Right lobe of liver (tissue), 6 donors: ENCODE results near the gene PSEN1. TPM values are rescaled to one million over a fixed set of nuclear protein-coding genes. Genes with fewer than 3 reads are reported as not detected.

ENCODE experiments used
- ATAC-seq, 4 donors: fragments of 200-7000 bp; cut with Tn5 transposase; one replicate each; pipeline ENCODE4 v1.9.1; 2020; ENCODE audit warnings: mild to moderate bottlenecking in 4 of 4, moderate library complexity in 4 of 4
- DNase-seq, 3 donors: peaks; one replicate each; pipeline ENCODE4 v3.0.0-alpha.2; 2020
- H3K27ac ChIP-seq, 3 donors: fragments of 200-600 bp; one replicate each; pipeline ENCODE4 v1.8.0; 2022
- H3K27me3 ChIP-seq, 2 donors: fragments of 200-600 bp; one replicate each; pipeline ENCODE4 v1.8.0; 2022
- H3K36me3 ChIP-seq, 4 donors: fragments of 200-600 bp; sonication (generic) in 1 of 4; one replicate each; pipeline versions ENCODE4 v1.5.1 to v1.8.0; 2017 to 2022; ENCODE audit warnings: control low read depth in 1 of 4
- H3K4me1 ChIP-seq, 4 donors: fragments of 200-600 bp; sonication (generic) in 1 of 4; one replicate each; pipeline versions ENCODE4 v1.5.1 to v1.8.0; 2017 to 2022; ENCODE audit warnings: control low read depth in 1 of 4
- H3K4me3 ChIP-seq, 3 donors: fragments of 200-600 bp; one replicate each; pipeline ENCODE4 v1.8.0; 2022
- H3K9me3 ChIP-seq, 4 donors: fragments of 200-600 bp; sonication (generic) in 1 of 4; one replicate each; pipeline versions ENCODE4 v1.5.1 to v1.8.0; 2017 to 2022; ENCODE audit warnings: control low read depth in 1 of 4
- CTCF ChIP-seq, 4 donors: fragments of 200-600 bp in 3 of 4; fragments of 450-650 bp in 1 of 4; IDR thresholded peaks; one replicate each; pipeline versions ENCODE4 v1.5.1 to v1.8.0; 2016 to 2022; ENCODE audit warnings: antibody characterized with exemption in 4 of 4, mild to moderate bottlenecking in 2 of 4
- POLR2A ChIP-seq: fragments of 450-650 bp; IDR thresholded peaks from one replicate; pipeline ENCODE4 v1.6.1; 2017; ENCODE audit warnings: antibody characterized with exemption, mild to moderate bottlenecking
- WGBS: methylation state at CpG from one replicate; pipeline ENCODE4 v1.1.6; 2018; ENCODE audit warnings: low coverage, low lambda C conversion rate; ENCODE audit not compliant: insufficient coverage; ENCODE audit errors: missing lambda C conversion rate; 5-methylcytosine and 5-hydroxymethylcytosine counted together
- intact Hi-C, 2 donors: fragments of 100-400 bp; cut with DNase I; formaldehyde crosslinking; loops; one replicate each; pipeline versions ENCODE4 v1.11.2 to v1.14.1; 2022
- total RNA-seq, 6 experiments: library from RNA; depleted of rRNA in 2 of 6; stranded (reverse); fragments of >200 nt in 2 of 6; fragmentation: NEBNext Ultra II Directional in 3 of 6; extraction: Animal tissue kit (Norgen Biotek cat#: 25700) in 3 of 6; gene quantifications; one replicate each; pipeline versions ENCODE4 v1.1.0 to v1.2.4, GENCODE V29; 2016 to 2023
- donor health status: DM: no; HTN: yes; CAD: no.
- donor health status: DM: no; HTN: no; CAD: no.
- donor health status: DM: no; HTN: no; CAD: no.
- donor health status: DM: no; HTN: yes; CAD: no.
- donor health status: DM: no; HTN: yes; CAD: no.

Gene PSEN1
- total RNA-seq, 6 experiments from 2014 or later, result 22.5 to 28.2 (median 25.0) TPM

- 92% methylated on average over 27 of the region's 27 CpGs for WGBS
- Histone ChIP-seq H3K4me3 (no peak overlapping the region), H3K27ac (no peak overlapping the region), H3K27me3 (no peaks in the 10 kb centered on the region), H3K36me3 (peaks cover 6 to 78% (median 21%) of the 10 kb centered on the region in 4 donors), H3K4me1 (peaks cover 0 to 3% (median 0%) of the 10 kb centered on the region in 4 donors), H3K9me3 (no peaks in the 10 kb centered on the region)
- TF ChIP-seq CTCF (IDR thresholded peaks at IDR 0.05) (no peak), POLR2A (no peak)
- DNase-seq (no peak), ATAC-seq (no peak)
- intact Hi-C loops, result no loop called here
Measured at GRCh38 chr14:73102806-73103497, 33.4 kb upstream of the PSEN1 start.

GRCh38 chr14:73105050-73105449 is 31.3 kb upstream of the PSEN1 start:
- Histone ChIP-seq H3K27me3 (no peaks in the 10 kb centered on the region), H3K9me3 (no peaks in the 10 kb centered on the region), H3K27ac (no peak overlapping the region), H3K36me3 (peaks cover 6 to 78% (median 22%) of the 10 kb centered on the region in 4 donors), H3K4me3 (no peak overlapping the region), H3K4me1 (peaks cover 0 to 3% (median 0%) of the 10 kb centered on the region in 4 donors)
- WGBS, result 19% methylated on average over 3 of the region's 3 CpGs
- DNase-seq, result no peak
- ATAC-seq, result peak; percentile 46 to 58 (median 51)
- TF ChIP-seq CTCF (IDR thresholded peaks at IDR 0.05) (no peak), POLR2A (no peak)
- intact Hi-C loops, result no loop called here

GRCh38 chr14:73105727-73106126 is 30.6 kb upstream of the PSEN1 start:
- intact Hi-C loops, result no loop called here
- ATAC-seq, result no peak
- no peaks in the 10 kb centered on the region for H3K27me3 ChIP-seq

GRCh38 chr14:73116079-73116665 is 20.1 kb upstream of the PSEN1 start:
- Histone ChIP-seq H3K4me3 (no peak overlapping the region), H3K36me3 (peaks cover 4 to 64% (median 26%) of the 10 kb centered on the region in 4 donors), H3K9me3 (no peaks in the 10 kb centered on the region), H3K27ac (no peak overlapping the region), H3K27me3 (no peaks in the 10 kb centered on the region), H3K4me1 (no peaks in the 10 kb centered on the region)
- intact Hi-C loops, result no loop called here
- ATAC-seq (no peak), DNase-seq (no peak)
- no peak for TF ChIP-seq POLR2A
- TF ChIP-seq CTCF (IDR thresholded peaks at IDR 0.05), result no peak
- WGBS, result 98% methylated on average over 6 of the region's 6 CpGs

More at GRCh38 chr14:73105727-73106126, 30.6 kb upstream of the PSEN1 start:
- TF ChIP-seq CTCF (IDR thresholded peaks at IDR 0.05), result no peak
- no peak for TF ChIP-seq POLR2A
- no peak for DNase-seq
- peaks cover 7 to 78% (median 25%) of the 10 kb centered on the region in 4 donors for H3K36me3 ChIP-seq
- H3K9me3 ChIP-seq, result no peaks in the 10 kb centered on the region
- no peak overlapping the region for H3K27ac ChIP-seq
- 96% methylated on average over 16 of the region's 16 CpGs for WGBS
- H3K4me3 ChIP-seq, result no peak overlapping the region
- peaks cover 0 to 3% (median 0%) of the 10 kb centered on the region in 4 donors for H3K4me1 ChIP-seq
